ENCODE measurements around the gene SH3BP2. TPM values are rescaled to one million over a fixed set of nuclear protein-coding genes. Genes with fewer than 3 reads are reported as not detected.

Gene SH3BP2
- total RNA-seq, 1 donor = 30.8 TPM

DNA sequence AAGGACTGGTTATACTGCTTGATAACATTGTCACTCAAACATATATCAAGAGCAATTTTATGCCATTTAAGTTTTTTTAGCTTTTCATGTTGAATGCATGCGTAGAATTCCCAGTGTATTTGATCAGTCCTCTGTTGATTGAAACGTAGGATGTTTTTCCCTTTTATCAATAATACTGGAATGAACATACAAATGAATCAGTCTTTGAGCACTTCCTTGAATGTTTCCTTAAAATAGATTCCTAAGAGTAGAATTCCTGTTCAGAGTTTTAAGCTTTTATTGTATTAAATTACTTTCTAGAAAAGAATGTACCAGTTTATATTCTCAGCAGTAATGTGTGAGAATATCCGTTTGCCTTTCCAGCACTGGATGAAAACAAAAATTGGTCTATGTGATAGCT, 88.5 kb downstream of the SH3BP2 start:
- H3K4me3 ChIP-seq (ENCODE audit: low read depth, low read length) = no peak overlapping the region
- TF ChIP-seq, protein P1, sequence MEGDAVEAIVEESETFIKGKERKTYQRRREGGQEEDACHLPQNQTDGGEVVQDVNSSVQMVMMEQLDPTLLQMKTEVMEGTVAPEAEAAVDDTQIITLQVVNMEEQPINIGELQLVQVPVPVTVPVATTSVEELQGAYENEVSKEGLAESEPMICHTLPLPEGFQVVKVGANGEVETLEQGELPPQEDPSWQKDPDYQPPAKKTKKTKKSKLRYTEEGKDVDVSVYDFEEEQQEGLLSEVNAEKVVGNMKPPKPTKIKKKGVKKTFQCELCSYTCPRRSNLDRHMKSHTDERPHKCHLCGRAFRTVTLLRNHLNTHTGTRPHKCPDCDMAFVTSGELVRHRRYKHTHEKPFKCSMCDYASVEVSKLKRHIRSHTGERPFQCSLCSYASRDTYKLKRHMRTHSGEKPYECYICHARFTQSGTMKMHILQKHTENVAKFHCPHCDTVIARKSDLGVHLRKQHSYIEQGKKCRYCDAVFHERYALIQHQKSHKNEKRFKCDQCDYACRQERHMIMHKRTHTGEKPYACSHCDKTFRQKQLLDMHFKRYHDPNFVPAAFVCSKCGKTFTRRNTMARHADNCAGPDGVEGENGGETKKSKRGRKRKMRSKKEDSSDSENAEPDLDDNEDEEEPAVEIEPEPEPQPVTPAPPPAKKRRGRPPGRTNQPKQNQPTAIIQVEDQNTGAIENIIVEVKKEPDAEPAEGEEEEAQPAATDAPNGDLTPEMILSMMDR (IDR thresholded peaks at IDR 0.05; ENCODE audit: insufficient read depth, low read length) = no peak
- no peak for DNase-seq (ENCODE audit: low read depth)

DNA sequence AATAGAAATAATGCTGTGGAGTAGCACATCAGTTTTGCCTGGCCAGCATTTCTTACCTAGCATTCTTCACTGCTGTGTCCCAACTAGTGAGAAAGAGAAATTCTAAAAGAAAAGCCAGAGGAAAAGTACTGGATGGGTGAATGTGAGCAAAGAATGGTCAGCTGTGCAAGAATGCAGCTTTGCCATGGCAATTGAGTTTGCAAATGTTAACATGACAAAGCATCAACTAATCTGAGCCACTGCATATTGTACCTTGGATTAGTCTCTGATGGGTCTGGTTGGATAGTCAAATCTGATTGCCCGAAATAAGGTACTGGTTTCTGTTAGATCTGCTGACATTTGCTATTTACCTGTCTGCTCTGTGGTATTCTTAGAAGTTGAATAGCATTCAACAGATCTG, 89.5 kb downstream of the SH3BP2 start:
- TF ChIP-seq, protein P1 (IDR thresholded peaks at IDR 0.05; ENCODE audit: insufficient read depth, low read length) = no peak
- H3K4me3 ChIP-seq (ENCODE audit: low read depth, low read length) = no peak overlapping the region
- DNase-seq (ENCODE audit: low read depth) = no peak

DNA sequence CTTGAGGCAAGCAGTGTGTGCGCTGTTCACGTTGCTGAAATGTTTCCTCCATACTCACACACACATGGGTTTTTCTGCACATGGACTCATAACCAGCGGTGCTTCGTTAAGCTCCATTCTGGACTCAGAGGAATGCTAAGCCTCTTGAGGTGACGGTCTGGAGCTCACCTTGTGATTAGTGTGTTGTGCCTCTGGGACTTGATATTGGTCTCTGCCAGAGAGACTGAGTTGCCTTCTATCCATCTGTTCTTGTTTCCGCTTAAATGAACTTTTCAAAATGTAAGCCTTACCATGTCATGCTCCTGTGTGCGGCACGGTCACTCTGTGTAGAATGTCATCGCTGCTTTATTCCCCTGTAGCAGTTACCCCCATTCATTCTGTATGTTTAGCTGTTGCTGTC, 93.3 kb downstream of the SH3BP2 start:
- no peak for DNase-seq (ENCODE audit: low read depth)
- no peak overlapping the region for H3K4me3 ChIP-seq (ENCODE audit: low read depth, low read length)
- TF ChIP-seq, protein P1 (IDR thresholded peaks at IDR 0.05; ENCODE audit: insufficient read depth, low read length) = no peak

DNA sequence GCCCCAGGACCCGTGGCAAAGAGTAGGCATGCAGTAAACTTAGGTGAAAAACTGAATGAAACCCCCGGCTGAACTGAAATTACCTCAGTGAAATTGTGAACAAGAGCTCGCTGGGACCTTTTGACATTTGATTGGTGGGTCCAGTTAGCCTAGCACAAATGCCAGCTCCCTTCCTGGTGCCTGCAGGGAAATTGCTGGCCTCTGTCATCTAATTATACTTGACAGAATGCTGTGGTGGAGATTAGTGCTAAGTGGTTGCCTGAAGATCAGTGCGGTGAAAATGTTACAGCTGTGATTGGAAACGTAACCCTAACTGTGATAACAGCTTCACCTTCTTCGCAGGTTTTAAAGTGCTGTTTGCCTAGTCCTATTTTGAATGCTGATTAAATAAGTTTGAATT, 93.7 kb downstream of the SH3BP2 start:
- no peak overlapping the region for H3K4me3 ChIP-seq (ENCODE audit: low read depth, low read length)
- TF ChIP-seq, protein P1 (IDR thresholded peaks at IDR 0.05; ENCODE audit: insufficient read depth, low read length) = no peak
- DNase-seq (ENCODE audit: low read depth) = no peak

DNA sequence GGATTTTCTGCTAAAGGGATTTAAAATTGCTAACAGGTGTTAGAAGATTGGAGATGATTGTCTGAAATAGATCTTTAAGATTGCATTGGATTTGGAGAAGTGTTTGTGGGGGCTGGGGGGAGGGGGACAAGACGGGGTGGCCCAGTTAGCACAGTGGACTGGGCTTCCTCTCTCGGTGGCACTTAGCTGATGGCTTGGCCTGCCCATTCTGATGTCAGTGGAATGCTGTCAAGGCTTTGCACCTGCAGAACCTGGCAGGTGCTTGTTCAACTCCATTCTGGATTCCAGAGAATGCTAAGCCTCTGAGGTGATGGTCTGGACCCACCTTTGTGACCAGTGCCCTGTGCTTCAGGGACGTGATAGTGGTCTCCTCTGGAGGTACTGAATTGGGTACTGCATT, 94.5 kb downstream of the SH3BP2 start:
- TF ChIP-seq, protein P1 (IDR thresholded peaks at IDR 0.05; ENCODE audit: insufficient read depth, low read length) = no peak
- DNase-seq (ENCODE audit: low read depth) = no peak
- H3K4me3 ChIP-seq (ENCODE audit: low read depth, low read length) = no peak overlapping the region

DNA sequence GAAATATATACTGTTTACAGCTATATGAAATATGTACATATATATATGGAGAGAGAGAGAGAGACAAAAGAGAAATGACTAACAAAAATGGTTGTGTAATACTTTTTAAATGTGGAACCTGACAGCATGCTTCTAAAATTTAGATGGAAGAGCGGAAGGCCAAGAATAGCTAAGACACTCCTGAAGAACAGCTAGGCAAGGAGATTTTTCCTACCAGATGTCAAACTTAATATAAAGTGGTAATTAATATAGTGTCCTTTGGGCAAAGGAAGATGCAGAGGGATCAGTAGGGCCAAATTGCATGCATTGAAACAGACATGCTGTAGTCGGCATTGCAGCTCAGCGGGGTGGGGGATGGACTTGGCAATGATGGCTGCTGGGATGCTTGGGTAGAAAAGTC, 96.0 kb downstream of the SH3BP2 start:
- DNase-seq (ENCODE audit: low read depth) = no peak
- no peak overlapping the region for H3K4me3 ChIP-seq (ENCODE audit: low read depth, low read length)
- TF ChIP-seq, protein P1 (IDR thresholded peaks at IDR 0.05; ENCODE audit: insufficient read depth, low read length) = no peak

Other genes with a start within 250 kb of the SH3BP2 start
- gene TNIP2, start 36.7 kb upstream of the SH3BP2 start, total RNA-seq (ENCODE audit: low replicate concordance) = 31.5 and 65.7 TPM in 2 replicates
- 168 and 591 TPM in 2 replicates for gene ADD1, start 50.8 kb downstream of the SH3BP2 start, total RNA-seq (ENCODE audit: low replicate concordance)
- 25.6 and 46.7 TPM in 2 replicates for gene NOP14, start 170.3 kb downstream of the SH3BP2 start, total RNA-seq (ENCODE audit: low replicate concordance)
- 8.6 and 16.5 TPM in 2 replicates for gene GRK4, start 170.5 kb downstream of the SH3BP2 start, total RNA-seq (ENCODE audit: low replicate concordance)